Astrocyte of the cerebellum (primary cell): ENCODE measurements around the gene DEAF1.

Experiments
- DNase-seq: peaks from one replicate; pipeline ENCODE4 v3.0.0-alpha.2; 2011; ENCODE audit warnings: low read depth
- H3K4me3 ChIP-seq: 2 replicates; pipeline ENCODE4 v1.5.1; 2011; ENCODE audit warnings: mild to moderate bottlenecking, low read depth, low read length, moderate library complexity
- in situ Hi-C: cut with HindIII; loops from 2 replicates; pipeline ENCODE4 v1.10.0; 2017; ENCODE audit warnings: low sequenced_read_pairs
- TF ChIP-seq, protein P1 (sequence below): IDR thresholded peaks from 2 replicates; pipeline ENCODE4 v1.5.1; 2012; ENCODE audit warnings: low read length, low read depth, moderate library complexity, mild to moderate bottlenecking; ENCODE audit errors: missing control alignments

DEAF1 gene

DNA sequence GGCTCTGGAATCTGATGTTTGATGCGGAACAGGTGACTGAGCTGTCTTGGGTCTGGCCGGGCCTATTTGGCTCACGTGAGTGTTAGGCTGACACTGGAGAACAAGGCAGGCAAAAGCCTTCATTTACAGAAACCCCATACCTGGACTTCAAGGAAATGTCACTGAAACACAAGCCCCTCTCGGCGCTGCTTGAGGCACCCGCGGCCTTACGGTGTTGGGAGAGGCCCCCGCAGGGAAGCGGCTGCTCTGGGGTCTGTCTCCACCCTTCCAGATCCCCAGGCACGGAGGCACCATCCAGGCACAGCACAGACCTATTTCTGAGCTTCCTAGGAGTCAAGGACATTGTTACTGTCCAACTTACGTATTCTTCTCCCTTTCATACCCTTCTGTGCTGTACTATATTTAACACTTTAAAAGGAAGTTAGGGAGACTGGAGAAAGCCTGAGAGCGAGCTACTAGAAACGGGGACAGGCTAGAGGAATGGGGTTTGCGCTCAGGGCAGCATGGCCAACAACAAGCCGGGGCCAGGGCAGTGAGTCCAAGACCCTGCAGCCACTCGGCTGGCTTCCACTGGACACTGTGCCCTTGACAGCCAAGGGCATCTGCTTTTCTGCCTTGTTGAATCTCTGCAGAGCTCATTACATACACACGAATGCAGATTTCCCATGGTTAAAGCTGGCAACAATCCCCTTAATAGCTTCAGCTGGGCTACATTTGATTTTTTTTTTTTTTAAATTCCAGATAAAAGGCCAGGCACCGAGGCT is 34.2 kb downstream of the DEAF1 start:
- TF ChIP-seq, protein P1, sequence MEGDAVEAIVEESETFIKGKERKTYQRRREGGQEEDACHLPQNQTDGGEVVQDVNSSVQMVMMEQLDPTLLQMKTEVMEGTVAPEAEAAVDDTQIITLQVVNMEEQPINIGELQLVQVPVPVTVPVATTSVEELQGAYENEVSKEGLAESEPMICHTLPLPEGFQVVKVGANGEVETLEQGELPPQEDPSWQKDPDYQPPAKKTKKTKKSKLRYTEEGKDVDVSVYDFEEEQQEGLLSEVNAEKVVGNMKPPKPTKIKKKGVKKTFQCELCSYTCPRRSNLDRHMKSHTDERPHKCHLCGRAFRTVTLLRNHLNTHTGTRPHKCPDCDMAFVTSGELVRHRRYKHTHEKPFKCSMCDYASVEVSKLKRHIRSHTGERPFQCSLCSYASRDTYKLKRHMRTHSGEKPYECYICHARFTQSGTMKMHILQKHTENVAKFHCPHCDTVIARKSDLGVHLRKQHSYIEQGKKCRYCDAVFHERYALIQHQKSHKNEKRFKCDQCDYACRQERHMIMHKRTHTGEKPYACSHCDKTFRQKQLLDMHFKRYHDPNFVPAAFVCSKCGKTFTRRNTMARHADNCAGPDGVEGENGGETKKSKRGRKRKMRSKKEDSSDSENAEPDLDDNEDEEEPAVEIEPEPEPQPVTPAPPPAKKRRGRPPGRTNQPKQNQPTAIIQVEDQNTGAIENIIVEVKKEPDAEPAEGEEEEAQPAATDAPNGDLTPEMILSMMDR: no peak
- in situ Hi-C loops: loop anchor here (25.0 kb wide), 1 partner anchor 101 kb away; no protein-coding TSS in a partner anchor
- no peak overlapping the region for H3K4me3 ChIP-seq
- no peak for DNase-seq

DNA sequence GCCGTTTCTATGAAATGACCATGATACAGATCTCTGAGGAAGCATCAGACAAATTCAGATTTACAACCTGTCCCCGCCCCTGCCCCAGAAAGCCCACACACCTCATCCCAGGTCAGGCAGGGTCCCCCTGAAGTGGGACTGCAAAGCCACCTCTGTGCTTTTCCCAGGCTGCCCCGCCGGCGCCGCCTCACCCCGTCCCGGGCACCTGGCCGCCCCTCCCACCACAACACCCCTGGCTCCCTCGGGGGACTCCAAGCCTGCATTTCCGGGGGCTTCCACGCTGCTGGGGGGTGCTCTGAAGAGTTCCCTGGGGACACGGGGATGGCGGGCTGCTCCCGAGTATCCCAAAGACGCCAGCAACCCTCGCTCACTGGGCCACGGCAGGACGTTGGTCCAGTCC is 34.7 kb downstream of the DEAF1 start:
- H3K4me3 ChIP-seq: no peak overlapping the region
- DNase-seq: no peak
- TF ChIP-seq, protein P1: no peak
- in situ Hi-C loops: loop anchor here (25.0 kb wide), 1 partner anchor 102 kb away; no protein-coding TSS in a partner anchor

DNA sequence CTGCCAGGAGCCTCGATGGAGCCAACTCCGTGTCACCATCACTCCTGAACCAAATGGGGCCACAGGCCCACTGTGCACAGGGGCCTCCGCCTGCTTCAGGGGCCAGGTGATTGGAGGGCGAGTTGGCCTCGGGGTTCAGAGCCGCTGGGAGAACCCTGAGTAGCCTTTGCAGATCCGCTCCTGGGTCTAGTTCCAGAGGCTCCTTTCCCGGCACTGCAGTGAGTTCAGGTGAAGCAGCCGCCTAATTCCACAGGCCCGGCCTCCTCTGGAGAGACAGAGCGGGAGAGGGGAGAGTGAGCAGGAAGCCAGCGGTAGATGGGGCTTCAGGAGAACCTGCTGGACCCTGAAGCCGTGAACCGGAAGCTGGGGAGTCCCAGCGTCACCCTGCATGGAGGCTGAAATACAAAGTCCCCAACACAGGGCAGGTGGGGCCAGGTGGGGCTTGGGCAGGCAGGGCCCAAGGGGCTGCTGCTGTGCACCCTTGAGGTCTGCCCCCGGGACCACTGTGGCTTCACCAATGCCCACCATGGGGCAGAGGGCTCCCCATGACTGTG is 35.4 kb downstream of the DEAF1 start:
- TF ChIP-seq, protein P1: no peak
- no peak overlapping the region for H3K4me3 ChIP-seq
- in situ Hi-C loops: loop anchor here (25.0 kb wide), 1 partner anchor 103 kb away; no protein-coding TSS in a partner anchor
- no peak for DNase-seq

DNA sequence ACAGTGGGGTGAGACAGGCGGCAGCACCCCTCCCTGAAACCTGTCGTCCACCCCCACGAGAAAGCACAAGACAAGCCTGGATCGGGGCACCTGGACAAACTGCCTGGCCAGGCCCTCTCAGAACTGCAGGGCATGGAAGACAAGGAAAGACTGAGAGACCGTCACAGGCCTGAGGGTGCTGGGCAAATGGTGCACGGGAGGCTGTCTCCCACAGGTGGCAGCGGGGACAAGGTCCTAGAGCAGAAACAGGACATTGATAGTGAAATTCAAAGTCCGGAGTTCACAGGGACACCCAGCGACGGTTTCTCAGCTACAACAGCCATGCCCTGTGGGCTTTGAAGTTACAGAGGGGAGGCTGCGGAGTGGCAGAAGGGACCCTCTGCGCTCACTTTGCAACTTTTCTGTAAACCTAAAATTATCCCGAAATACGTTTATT is 37.3 kb downstream of the DEAF1 start:
- no peak overlapping the region for H3K4me3 ChIP-seq
- TF ChIP-seq, protein P1: no peak
- in situ Hi-C loops: loop anchor here (25.0 kb wide), 1 partner anchor 105 kb away; no protein-coding TSS in a partner anchor
- DNase-seq: no peak

DNA sequence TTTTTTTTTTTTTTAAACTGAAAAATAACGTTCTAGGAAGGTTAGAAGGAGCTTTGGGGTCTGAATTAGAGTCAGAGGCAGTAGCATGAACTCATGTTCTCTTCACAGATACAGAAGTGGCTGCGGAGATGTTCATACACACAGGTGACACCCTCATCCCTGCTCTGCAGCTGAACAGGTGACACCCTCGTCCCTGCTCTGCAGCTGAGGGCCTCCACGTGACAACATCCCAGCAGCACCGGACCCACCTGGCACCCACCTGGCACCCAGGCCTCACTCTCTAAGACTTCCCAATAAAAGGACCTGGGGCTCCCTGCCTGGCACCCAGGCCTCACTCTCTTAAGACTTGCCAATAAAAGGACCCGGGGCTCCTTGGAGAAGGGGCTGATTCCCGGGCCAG is 38.2 kb downstream of the DEAF1 start:
- TF ChIP-seq, protein P1: no peak
- DNase-seq: no peak
- H3K4me3 ChIP-seq: no peak overlapping the region
- in situ Hi-C loops: loop anchor here (25.0 kb wide), 1 partner anchor 105 kb away; no protein-coding TSS in a partner anchor

DNA sequence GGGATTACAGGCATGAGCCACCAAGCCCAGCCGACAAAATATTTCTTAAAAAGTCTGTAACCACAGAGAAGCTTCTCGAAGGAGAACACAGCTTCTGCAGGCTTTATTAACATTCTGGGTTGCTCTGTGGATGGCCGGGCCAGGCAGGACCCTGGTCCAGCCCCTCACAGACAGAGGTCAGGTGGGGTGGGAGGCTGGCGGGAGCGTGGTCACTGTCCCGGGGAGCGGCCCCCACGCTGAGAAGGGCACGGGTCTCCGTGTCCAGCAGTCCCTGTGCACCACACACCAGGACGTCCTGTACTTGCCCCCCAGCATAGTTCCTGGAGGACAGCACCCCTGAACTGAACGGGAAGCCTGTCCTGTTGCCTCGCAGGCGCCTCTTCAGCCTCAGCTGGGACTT is 38.6 kb downstream of the DEAF1 start:
- no peak overlapping the region for H3K4me3 ChIP-seq
- DNase-seq: no peak
- TF ChIP-seq, protein P1: no peak
- in situ Hi-C loops: loop anchor here (25.0 kb wide), 1 partner anchor 106 kb away; no protein-coding TSS in a partner anchor
